ENCODE data around the gene UGT2A3.

Gene UGT2A3

GRCh38 chr4:68909385-68909784 lies 42.2 kb downstream of the UGT2A3 start:
- DNase-seq = no peak

GRCh38 chr4:68907788-68908700 lies 43.6 kb downstream of the UGT2A3 start:
- DNase-seq = no peak

- DNase-seq = no peak
Observed at GRCh38 chr4:68907245-68907644, 44.4 kb downstream of the UGT2A3 start.

GRCh38 chr4:68906780-68907137 lies 44.8 kb downstream of the UGT2A3 start:
- no peak for DNase-seq

- no peak for DNase-seq
Observed at GRCh38 chr4:68905939-68906779, 45.4 kb downstream of the UGT2A3 start.

GRCh38 chr4:68905598-68905938 lies 46.0 kb downstream of the UGT2A3 start:
- DNase-seq = no peak

- no peak for DNase-seq
Observed at GRCh38 chr4:68904786-68905185, 46.8 kb downstream of the UGT2A3 start.

- DNase-seq = no peak
Observed at GRCh38 chr4:68896749-68897148, 54.9 kb downstream of the UGT2A3 start.

GRCh38 chr4:68895561-68896198 lies 55.9 kb downstream of the UGT2A3 start:
- DNase-seq = no peak

- no peak for DNase-seq
Observed at GRCh38 chr4:68892861-68893260, 58.7 kb downstream of the UGT2A3 start.

GRCh38 chr4:68891678-68892077 lies 59.9 kb downstream of the UGT2A3 start:
- DNase-seq = no peak

GRCh38 chr4:68885545-68885944 lies 66.1 kb downstream of the UGT2A3 start:
- DNase-seq = no peak

GRCh38 chr4:68883870-68884269 lies 67.7 kb downstream of the UGT2A3 start:
- DNase-seq = no peak
